Hematopoietic multipotent progenitor cell treated with erythropoietin and hydrocortisone succinate and interleukin-3 and kit ligand, for 15 days (in vitro differentiated cells): ENCODE measurements around the gene TTYH2.
"Not testable (repeated sequence)": the region's sequence is repeated elsewhere in the genome, so short reads cannot be mapped to it uniquely, and the experiment has no call there.

Experiments
- DNase-seq: peaks from one replicate; pipeline ENCODE4 v3.0.0-alpha.2; 2015; ENCODE audit warnings: low spot score

Gene TTYH2

DNA sequence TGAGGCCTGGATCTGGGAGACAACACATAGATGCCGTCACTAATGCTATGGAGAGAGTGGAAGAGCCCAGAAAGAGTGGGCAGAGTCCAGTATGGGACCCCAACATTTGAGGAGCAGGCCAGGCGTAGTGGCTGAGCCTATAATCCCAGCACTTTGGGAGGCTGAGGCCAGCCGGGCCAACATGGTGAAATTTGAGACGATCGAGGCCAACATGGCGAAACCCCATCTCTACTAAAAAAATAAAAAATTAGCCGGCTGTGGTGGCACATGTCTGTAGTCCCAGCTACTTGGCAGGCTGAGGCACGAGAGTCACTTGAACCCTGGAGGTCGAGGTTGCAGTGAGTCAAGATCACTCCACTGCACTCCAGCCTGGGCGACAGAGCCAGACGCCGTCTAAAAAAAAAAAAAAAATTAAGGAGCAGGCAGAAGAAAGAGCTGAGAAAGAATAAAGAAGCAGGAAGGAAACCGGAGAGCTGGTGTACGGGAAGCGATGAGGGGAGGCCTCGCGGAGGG lies 54.7 kb downstream of the TTYH2 start:
- DNase-seq: no peak

DNA sequence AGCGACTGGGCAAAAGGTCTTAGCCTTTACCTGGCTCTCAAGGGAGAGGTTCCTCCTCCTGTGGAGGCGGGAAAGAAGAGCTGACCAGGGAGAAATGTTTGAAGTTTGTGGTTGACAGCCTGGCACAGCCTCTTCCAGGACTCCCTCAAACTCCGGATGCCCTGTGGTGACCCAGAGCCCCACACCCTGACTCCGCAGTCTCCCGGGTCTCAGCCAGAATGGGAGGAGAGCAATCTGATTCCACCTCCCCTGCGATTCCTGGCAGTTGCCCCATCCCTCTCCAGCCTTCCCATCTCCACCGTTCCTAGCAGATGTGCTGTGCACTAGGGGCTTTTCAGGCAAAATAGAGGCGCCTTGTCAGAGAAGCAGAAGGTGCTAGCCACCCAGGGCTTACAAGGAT lies 55.2 kb downstream of the TTYH2 start:
- DNase-seq: no peak

DNA sequence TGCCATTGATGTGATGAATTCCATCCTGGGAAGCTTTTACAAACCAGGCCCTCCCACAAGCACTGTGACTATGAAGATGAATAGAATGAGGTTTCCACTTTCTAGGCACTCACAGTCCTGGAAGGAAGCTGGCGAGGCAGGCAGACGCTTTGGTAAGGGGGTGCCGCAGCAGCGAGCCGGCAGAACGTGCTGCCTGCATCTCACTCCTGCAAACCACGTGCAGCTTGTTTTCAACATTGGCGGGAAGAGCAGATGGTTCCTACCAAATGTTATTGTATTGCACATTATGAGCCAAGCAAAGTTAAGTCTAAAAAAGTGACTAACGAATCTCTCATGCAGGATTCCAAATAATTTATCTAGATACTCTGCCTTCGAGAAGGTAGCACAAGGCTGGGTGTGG lies 57.0 kb downstream of the TTYH2 start:
- no peak for DNase-seq

DNA sequence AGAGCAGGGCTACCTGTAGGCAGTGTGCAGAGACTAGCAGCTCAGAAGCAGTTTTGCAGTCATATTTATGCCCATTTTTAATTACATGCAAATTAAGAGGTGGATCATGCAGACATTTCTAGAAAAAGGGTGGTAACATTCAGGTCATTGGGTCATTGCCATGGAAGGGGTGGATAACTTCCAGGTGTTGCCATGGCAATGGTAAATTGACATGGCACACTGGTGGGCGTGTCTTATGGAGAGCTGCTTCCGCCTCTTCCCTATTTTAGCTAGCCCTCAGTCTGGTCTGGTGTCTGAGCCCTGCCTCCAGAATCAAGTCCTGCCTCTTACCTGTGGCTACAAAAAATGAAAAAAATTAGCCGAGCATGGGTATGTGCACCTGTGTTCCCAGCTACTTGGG lies 57.9 kb downstream of the TTYH2 start:
- DNase-seq: peak; percentile 28

DNA sequence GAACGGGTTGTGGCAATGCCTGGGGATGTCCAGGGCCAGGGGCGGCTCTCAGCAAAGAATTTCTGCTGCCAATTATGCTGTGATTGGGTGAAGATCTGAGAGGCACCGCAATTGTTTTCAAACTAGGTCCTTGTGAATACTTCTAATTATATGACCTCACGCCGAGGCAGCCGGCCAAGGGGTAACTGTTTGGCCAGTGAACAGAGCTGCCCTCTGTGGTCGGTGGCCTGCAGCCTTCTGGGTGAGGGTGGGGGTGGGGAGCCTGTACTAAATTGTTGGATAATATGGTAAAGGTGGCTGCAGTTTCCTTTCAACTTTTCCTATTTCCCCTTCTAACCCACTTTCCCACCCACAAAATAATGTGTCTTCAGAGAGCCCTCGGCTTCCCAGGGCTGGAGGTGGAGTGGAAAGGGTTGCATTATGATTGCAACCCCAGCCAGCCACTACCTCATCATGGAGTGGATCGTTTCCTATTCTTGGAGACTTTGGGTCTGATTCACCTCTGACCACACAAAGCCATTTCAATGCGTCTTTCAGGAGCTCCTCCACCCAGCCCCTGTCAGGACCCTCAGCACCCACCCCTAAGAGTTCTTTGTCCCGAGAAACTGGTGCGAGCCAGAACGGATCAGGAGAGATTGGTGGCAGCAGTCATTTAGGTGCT lies 58.7 kb downstream of the TTYH2 start:
- no peak for DNase-seq

DNA sequence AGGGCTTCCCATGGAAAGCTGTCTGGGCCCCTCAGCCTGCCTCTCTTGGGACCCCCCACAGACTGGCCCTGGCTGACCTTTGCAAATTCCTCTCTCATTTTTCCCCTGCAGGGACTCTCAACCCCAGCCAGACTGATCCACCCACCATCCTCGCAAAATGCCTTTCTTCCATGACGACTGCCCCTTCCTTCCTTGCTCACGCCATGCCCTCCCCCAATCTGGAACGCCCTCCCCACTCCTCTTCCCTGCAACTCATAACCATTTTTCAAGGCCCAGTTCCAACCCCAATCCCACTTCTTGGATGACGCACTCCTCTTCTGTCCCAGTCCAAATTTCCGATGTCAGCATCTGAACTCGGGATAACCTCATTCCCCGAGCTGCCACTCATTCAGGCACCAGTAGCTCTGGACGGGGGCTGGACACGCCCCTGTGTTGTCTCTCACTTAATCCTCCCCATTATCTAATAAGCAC lies 59.4 kb downstream of the TTYH2 start:
- DNase-seq: no peak

DNA sequence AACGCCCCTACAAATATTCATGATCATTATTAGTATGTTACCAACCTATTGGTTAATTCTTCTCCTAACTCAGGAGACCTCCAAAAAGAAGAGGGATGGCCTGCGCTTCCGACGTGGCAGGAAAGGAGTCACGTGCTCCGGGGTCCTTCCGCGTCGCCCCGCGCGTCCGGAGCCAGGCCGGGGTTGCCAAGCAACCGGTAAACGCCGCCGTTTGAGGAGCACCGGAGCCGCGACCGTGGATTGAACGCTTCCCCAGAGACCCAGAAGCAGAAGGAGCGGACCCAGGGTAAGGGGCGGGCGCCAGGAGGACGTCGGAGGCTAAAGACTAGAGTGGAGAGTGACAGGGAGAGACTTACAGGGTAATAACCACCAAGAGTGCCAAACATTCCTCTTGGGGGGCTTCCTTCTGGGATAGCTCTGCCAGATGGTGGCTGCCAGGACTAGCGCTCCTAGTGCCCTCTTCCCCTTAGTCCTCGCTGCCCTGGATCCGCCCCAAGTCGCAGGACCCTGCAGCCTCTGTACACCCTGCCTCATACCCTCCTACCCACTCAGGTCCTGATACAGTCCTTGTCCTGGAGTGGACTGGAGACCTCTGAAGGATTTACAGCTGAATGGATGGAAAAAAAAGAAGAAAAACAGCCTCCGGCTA lies 60.8 kb downstream of the TTYH2 start, which contains the start of gene DNAI2:
Gene DNAI2, plus strand, starts transcription at position 175 of the 649 bp plus-strand sequence. CDS start 7,584 bp downstream, outside the sequence.
- no peak for DNase-seq

DNA sequence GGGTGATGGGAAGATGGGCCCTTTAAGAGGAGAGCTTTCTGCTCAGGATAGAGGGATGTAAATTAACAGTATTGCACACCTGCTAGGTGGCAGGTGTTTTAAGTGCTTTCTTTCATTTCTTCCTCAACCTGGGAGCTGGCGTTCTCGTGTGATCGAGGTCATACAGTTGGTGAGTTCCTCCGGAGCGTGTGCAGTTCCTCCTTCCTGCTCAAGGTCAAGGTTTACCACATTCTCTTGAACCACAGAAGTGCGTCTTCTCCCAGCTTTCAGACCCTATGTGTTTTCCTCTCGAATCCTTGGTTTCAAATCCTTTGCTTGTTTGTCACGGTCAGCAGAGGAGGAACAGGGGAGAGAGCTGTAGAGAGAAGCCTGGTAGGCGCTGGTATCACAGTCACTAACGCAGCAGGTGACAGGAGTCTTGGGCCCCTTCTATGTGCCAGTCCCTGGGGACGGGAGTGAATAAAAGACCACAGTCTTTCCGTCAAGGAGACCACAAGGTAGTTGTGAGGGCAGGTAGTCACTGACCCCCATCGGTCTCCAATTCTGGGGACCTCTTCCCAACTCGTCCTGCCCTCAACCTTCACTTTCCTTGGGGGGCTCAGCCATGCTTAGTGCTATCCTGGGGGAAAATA lies 61.5 kb downstream of the TTYH2 start:
- DNase-seq: no peak

DNA sequence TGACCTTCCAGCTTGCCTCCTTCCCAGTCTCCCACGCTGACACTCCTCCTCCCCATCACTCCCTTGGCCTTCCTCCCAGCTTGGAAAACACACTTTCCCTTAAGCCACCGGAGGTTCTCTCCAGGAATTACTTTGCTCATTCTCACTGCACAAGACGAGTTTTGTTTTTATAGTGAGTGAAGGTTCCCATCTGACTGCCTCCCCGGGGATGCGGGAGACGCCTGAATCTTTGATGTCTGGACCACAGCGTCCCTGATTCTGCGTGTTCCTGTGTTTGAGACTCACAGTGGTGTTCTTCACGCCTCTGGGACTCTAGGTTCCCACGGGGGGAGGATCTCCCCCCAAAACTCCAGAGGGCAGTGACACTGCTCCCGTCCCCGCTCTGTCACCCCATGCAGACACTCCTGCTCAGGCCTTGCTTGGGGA lies 62.7 kb downstream of the TTYH2 start:
- DNase-seq: no peak

DNA sequence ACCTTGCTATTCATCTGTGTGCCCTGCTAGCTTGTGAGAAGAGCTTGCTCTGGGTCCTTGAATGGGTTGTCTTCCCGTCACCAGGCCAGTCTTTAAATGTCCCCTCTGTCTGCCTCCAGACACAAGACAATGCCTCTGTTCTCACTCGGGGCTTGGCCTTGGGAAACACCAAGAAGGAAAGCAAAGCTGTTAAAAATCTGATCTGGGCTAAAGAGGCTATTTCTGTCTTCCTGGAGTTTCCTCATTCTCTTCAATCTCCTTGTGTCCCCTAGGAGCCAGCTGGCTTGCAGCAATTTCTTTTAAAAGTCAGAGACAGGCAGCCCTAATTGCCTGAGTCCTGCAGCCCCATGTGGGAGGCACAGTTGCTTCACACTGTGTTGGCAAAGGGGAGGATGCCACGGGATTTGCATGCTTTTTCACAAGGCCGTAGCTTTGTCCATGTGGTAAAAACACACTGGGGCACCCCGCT lies 63.2 kb downstream of the TTYH2 start:
- no peak for DNase-seq

DNA sequence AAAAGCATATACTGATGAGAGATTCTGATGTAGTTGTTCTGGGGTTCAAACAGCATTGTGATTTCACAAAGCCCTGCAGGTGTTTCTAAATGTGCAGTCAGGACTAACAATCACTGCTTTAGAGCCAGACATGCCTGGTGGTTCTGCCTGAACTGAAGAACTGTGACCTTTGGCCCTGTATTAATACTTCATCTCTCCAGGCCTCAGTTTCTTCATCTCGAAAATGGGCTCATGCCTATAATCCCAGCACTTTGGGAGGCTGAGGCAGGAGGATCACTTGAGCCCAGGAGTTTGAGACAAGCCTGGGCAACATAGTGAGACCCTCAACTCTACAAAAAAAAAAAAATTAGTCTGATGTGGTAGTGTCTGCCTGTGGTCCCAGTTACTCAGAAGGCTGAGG lies 64.6 kb downstream of the TTYH2 start:
- no peak for DNase-seq

DNA sequence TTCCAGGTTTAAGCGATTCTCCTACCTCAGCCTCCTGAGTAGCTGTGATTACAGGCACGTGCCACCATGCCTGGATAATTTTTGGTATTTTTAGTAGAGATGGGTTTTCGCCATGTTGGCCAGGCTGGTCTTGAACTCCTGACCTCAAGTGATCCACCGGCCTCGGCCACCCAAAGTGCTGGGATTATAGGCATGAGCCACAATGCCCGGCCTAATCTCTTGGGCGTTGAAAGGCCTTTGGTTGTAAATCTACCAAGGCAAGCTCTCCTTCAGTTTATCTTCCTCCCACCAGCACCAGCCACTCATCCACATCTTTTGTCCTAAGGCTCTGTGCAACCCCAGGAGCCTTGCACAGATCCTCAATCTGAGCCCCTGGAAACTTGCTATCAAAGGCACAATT lies 66.2 kb downstream of the TTYH2 start:
- not testable (repeated sequence) for DNase-seq

DNA sequence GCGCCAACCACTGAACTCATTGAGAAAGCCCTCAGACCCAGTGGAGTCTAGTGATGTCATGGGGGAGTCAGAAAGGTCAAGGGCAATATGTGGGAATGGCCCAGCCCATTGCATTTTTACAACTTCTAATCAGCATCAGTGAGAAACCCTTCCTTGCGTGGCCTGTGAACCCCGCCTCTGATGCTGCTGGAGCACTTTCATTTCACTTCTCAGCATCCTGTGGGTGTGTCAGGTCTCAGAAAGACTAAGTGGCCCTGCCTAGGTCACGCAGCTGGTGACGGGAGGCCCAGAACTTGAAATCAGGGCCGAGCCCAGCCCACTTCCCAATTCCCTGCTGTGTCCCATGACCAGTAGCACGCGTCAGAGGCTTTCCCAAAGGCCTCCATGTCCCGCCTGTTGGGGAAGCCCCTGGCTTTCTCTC lies 66.7 kb downstream of the TTYH2 start:
- no peak for DNase-seq

DNA sequence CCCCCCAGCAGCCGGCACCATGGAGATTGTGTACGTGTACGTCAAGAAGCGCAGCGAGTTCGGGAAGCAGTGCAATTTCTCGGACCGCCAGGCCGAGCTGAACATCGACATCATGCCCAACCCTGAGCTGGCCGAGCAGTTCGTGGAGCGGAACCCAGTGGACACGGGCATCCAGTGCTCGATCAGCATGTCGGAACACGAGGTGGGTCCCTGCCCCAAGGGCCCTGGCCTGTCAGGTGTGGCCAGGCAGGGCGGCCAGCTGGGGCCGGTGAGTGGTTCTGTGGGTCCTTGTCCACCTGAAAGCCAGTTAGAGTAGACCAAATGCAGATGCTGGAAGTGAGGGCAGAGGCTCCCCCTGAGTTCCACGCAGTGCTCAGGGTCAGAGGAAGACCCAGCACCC lies 68.4 kb downstream of the TTYH2 start:
- no peak for DNase-seq

DNA sequence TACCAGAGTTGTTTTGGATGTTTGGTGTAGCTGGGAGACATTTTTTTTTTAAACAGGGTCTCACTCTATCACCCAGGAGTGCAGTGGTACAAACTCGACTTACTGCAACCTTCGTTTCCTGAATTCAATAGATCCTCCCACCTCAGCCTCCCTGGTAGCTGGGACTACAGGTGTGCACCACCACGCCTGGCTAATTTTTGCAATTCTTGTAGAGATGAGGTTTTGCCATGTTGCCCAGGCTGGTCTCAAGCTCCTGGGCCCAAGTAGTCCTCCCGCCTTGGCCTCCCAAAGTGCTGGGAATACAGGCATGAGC lies 68.9 kb downstream of the TTYH2 start:
- not testable (repeated sequence) for DNase-seq

DNA sequence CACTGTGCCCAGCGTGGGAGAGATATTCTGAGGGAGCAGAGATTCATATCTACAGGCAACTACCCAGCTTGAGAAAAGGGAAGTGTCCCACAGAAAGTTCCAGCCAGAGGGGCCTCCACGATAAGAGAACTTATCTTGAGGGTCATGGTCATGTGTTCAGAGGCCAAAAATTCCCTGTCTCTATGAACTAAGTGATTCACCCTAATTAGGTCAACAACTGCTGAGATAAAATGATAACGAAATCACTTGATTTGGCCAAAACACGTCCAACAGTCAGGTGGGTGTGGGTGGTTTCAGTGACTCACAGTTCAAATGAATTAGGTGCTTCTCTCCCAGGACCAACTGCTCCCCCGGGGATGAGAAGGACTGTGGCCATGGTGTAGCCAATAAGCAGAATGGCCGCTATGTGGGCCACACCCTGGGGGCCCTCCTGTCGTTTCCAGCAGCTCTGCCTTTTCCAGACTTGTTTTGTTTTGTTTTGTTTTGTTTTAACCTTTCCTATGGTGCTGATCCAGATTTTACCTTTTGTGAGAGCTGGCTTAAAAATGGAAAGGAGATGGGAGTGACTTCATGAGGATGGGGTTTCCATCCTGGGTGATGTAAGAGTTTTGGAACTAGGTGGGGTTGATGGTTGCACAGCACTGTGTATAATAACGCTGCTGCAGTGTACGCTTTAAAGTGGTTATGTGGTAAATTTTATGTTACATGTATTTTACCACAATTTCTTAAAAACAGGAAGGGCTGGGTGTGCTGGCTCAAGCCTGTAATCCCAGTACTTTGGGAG lies 69.4 kb downstream of the TTYH2 start:
- DNase-seq: peak; percentile 52

DNA sequence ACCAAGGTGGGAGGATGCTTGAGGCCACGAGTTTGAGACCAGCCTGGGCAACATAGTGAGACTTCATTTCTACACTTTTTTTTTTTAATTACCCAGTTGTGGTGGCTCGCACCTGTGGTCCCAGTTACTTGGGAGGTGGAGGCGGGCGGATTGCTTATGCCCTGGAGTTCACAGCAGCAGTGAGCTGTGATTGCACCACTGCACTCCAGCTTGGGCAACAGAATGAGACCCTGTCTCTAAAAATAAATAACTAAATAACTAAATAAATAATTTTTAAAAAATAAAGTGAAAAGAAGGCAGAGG lies 70.0 kb downstream of the TTYH2 start:
- DNase-seq: no peak

DNA sequence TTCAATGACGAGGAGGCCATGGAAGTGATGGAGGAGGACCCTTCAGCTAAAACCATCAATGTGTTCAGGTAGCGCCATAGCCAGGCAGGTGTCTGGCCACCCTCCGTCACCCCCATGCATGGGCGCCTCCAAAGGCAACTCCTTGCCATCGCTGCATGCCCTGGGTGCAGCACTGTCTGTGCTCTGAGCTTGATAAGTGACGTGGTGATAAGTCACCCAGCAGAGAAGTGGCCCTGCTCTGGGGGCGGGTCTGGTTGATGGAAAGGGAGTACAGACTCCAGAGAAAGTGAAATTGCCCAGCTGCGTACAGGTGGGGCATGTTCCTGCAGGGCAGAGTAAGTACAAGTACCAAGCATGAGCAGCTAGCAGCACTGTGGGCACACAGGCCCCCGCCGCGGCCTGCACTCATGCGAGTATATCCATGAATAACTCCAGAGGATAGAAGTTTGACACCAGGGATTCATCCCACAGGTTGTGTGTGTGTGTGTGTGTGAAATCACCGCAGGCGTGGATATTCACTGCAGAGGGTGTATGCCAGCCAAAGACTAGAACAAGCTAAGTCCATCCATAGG lies 73.7 kb downstream of the TTYH2 start:
- peak; percentile 86 for DNase-seq

DNA sequence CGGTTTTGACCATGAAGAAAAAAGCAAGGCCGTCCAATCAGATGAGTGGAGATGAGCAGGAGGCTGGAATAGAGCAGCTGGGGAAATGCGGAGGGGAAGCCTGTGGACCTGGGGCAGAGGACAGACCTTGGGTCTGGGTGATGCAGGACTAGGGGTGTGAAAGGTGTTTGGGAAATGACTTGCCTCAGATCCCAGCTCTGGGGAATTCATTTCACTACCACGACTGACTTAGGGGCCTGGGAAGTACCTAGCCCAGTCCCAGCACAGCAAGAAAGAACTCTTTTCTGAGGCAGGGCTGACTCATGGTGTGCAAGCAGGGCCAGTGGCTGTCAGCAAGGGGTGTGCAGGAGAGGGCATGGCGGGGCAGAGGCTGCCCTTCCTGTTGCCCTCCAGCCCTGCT lies 75.4 kb downstream of the TTYH2 start:
- no peak for DNase-seq

DNA sequence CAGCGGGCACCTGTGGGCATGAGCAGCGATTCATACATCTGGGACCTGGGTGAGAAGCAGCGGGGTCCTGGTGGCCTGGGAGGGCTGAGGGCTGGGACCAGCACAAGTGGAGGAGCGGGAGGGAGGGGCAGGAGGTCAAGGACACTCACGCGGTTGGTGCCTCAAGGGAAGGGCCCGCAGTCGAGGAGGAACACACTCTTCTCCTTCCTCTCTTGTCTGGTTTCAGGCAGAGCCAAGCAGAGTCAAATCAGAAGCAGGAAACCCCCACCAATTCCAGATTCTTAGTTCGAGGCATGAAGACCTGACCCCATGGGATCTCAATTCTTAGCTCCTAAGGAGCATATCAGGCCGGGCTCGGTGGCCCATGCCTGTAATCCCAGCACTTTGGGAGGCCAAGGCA lies 76.3 kb downstream of the TTYH2 start:
- DNase-seq: no peak

DNA sequence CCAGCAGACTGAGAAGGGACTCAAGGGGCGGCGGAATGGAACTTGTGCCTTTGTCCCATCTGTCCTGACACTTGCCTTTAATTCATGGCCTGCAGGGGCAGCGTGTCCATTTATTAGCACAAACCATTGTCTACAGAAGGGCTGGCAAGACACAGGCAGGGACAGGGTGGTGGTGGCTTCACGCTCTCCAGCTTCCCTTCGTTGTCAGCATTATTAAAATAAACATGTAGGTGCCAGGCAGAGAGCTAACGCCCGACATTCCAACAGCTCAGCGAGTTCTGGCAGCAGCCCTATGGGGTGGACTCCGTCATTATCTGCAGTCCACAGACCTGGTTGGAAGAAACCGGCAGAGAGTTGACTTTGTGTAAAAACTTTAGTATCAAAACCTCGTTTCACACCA lies 77.0 kb downstream of the TTYH2 start:
- peak; percentile 86 for DNase-seq

DNA sequence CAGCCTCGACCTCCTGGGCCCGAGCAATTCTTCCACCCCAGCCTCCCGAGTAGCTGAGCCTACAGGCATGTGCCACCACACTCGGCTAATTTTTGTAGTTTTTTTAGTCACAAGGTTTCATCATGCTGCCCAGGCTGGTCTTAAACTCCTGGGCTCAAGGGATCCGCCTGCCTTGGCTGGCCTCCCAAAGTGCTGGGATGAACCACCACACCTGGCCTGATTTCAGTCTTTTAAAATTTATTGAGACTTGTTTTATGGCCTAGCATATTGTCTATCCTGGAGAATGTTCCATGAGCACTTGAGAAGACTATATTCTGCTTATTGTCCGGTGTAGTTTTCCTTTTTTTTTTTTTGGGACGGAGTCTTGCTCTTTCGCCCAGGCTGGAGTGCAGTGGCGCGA lies 79.1 kb downstream of the TTYH2 start:
- DNase-seq: no peak
